GM10248 (cell line): ENCODE data around the gene ATAD1.

Experiments
- CTCF ChIA-PET: fragments of 300-600 bp; sonication (Branson Sonifier 250); formaldehyde crosslinking; extraction: SDS; loops from one replicate; lab custom pipeline; 2021; ENCODE audit warnings: antibody characterized with exemption; lab: Yijun Ruan, JAX
- POLR2A ChIA-PET: fragments of 350-650 bp; sonication (Branson Sonifier 250); formaldehyde crosslinking; extraction: SDS; loops from one replicate; lab custom pipeline; 2020; ENCODE audit warnings: antibody characterized with exemption; lab: Yijun Ruan, JAX
- DNase-seq: peaks from one replicate; pipeline ENCODE4 v3.0.0; 2012; ENCODE audit errors: extremely low spot score
- TF ChIP-seq, protein P1 (sequence below): IDR thresholded peaks from 2 replicates; pipeline ENCODE4 v1.5.1; 2012; ENCODE audit warnings: mild to moderate bottlenecking, low read depth; ENCODE audit errors: extremely low read depth, missing control alignments, control extremely low read depth

Gene ATAD1

DNA sequence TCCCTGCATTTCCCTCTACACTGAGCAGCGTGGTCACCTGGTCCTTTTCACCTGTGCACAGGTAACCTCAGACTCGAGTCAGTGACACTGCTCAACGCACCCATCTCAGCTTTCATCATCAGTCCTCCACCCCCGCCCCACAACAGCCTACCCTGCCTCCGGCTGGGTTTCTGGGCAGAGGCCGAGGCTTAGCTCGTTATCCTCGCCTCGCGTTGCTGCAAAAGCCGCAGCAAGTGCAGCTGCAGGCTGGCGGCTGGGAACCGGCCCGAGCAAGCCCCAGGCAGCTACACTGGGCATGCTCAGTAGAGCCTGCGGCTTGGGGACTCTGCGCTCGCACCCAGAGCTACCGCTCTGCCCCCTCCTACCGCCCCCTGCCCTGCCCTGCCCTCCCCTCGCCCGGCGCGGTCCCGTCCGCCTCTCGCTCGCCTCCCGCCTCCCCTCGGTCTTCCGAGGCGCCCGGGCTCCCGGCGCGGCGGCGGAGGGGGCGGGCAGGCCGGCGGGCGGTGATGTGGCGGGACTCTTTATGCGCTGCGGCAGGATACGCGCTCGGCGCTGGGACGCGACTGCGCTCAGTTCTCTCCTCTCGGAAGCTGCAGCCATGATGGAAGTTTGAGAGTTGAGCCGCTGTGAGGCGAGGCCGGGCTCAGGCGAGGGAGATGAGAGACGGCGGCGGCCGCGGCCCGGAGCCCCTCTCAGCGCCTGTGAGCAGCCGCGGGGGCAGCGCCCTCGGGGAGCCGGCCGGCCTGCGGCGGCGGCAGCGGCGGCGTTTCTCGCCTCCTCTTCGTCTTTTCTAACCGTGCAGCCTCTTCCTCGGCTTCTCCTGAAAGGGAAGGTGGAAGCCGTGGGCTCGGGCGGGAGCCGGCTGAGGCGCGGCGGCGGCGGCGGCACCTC, 45.3 kb upstream of the ATAD1 start, which contains the start of the genes KLLN and PTEN:
Gene KLLN, minus strand, starts transcription at position 481 of the 891 bp plus-strand sequence. CDS start 1,046 bp downstream, outside the sequence.
Gene PTEN, plus strand, starts transcription at position 573 of the 891 bp plus-strand sequence. CDS start 845 bp downstream, outside the sequence.
- TF ChIP-seq, protein P1, sequence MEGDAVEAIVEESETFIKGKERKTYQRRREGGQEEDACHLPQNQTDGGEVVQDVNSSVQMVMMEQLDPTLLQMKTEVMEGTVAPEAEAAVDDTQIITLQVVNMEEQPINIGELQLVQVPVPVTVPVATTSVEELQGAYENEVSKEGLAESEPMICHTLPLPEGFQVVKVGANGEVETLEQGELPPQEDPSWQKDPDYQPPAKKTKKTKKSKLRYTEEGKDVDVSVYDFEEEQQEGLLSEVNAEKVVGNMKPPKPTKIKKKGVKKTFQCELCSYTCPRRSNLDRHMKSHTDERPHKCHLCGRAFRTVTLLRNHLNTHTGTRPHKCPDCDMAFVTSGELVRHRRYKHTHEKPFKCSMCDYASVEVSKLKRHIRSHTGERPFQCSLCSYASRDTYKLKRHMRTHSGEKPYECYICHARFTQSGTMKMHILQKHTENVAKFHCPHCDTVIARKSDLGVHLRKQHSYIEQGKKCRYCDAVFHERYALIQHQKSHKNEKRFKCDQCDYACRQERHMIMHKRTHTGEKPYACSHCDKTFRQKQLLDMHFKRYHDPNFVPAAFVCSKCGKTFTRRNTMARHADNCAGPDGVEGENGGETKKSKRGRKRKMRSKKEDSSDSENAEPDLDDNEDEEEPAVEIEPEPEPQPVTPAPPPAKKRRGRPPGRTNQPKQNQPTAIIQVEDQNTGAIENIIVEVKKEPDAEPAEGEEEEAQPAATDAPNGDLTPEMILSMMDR = no peak
- CTCF ChIA-PET = interaction anchor here (0.8 to 3.3 kb wide), 10 partner anchors 11 to 523 kb away, joined by 3 to 10 read pairs (median 4); partner anchors contain the start of gene ATAD1
- DNase-seq = peak; percentile 85
- POLR2A ChIA-PET = interaction anchor here (0.6 to 1.3 kb wide), 4 partner anchors 11 to 202 kb away, joined by 3 to 4 read pairs (median 3); no protein-coding TSS in a partner anchor

DNA sequence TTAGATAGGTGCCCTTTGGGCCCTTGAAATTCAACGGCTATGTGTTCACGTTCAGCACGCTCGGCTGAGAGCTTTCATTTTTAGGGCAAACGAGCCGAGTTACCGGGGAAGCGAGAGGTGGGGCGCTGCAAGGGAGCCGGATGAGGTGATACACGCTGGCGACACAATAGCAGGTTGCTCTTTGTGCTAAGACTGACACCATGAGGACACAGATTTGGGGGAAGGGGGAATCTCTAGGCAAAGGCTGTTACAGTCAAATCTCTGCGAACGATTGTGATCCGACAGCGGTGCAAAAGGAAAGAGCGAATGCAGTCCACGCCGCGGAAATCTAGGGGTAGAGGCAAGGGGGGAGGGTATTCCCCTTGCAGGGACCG, 44.6 kb upstream of the ATAD1 start:
- TF ChIP-seq, protein P1 = no peak
- CTCF ChIA-PET = interaction anchor here (0.8 to 3.8 kb wide), 14 partner anchors 9 to 690 kb away, joined by 3 to 22 read pairs (median 4); partner anchors contain the start of gene ATAD1
- POLR2A ChIA-PET = interaction anchor here (0.5 to 1.2 kb wide), 7 partner anchors 12 to 1347 kb away, joined by 3 to 5 read pairs (median 3); no protein-coding TSS in a partner anchor
- peak; percentile 59 for DNase-seq

DNA sequence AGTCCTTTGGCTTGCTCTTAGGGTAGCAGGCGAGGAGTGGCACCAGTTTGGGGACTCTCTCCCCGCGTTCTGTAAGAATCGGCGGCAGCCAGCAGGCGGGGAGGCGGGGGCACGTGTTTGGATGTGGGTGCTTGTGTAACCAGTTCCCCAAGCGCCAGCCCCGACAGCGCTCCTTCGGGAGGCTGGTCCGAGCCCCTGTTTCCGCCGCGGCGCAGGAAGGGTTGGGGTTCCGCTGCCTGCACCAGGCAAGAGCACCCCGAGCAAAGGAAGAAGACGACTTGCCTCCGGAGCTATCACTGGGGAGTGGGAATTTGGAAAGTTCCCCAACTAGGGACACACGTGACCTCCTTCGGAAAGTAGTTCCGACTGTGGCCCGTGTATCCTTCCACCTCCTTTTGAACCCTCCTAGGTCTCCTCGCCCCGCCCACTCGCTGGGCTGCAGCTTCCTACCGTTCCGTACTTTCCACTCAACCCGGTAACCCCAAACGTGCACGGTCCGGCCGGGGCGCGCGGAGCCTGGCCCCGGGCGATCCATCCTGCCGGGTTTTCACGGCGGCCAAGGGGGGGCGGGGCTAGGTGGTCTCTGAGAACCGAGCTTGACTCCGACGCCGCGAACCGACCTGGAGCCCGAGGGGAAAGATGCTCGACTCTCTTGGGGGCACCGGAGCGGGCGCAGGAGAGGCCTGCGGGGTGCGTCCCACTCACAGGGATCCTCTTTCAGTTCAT, 44.1 kb upstream of the ATAD1 start:
- TF ChIP-seq, protein P1 = no peak
- POLR2A ChIA-PET = interaction anchor here (0.5 to 1.2 kb wide), 7 partner anchors 13 to 1348 kb away, joined by 3 to 5 read pairs (median 3); partner anchors contain the start of gene ATAD1
- peak; percentile 91 for DNase-seq
- CTCF ChIA-PET = interaction anchor here (0.9 to 3.8 kb wide), 17 partner anchors 8 to 690 kb away, joined by 3 to 22 read pairs (median 4); partner anchors contain the start of gene ATAD1

DNA sequence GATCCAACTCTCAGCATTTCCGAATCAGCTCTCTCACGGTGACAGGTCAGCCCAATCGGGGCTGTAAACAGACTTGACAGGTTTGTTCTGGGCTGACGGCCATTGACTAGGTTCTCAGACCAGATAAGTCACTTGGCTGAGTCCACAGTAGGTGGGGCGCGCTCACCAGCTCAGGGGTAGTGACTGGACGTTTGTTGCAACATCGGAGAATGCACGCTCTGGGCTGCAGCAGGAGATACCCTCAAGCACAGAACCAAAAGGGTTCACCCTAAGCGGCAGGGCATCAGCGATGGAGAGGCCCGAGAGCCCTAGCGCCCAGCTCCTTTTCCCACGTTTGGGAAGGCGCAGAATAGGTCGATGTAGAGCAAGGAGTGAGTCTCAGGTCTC, 43.5 kb upstream of the ATAD1 start:
- POLR2A ChIA-PET = interaction anchor here (0.8 to 1.0 kb wide), 2 partner anchors 43 to 525 kb away, joined by 3 read pairs; partner anchors contain the start of gene ATAD1
- DNase-seq = peak; percentile 61
- CTCF ChIA-PET = interaction anchor here (1.0 to 3.8 kb wide), 13 partner anchors 8 to 691 kb away, joined by 3 to 22 read pairs (median 3); no protein-coding TSS in a partner anchor
- TF ChIP-seq, protein P1 = peak; percentile 48

DNA sequence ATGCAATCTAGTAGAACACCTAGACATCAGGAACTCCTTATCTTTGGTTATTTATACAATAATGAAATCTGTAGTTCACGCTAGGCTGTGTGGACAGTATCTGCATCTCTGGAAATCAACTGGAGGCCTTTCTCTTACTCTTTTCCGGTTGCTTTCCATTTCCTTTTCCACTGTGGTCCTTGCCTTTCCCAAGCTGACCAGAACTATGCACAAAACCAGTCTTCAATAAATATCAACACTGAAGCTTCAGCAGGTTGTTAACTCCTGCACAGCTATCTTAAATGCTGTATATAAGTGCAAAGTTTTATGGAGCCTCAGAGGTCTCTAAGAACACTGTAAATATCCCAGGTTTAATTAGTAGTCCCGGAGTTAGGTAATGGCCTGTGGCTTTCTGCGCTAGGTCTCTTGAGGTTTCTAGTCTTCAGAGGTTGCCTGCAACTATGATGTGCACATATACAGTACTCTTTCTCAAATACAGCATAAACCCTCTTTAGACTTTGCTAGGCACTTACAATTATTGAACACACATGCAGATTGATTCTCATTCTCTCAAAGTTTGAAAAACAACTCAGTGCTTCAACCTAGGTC, 42.9 kb upstream of the ATAD1 start:
- no peak for DNase-seq
- TF ChIP-seq, protein P1 = no peak
- ChIA-PET CTCF (interaction anchor here (1.0 to 3.8 kb wide), 12 partner anchors 7 to 692 kb away, joined by 3 to 22 read pairs (median 4); no protein-coding TSS in a partner anchor), POLR2A (interaction anchor here (1.0 kb wide), 1 partner anchor 43 kb away, joined by 3 read pairs; the partner anchor contains the start of gene ATAD1)
